ENCODE data around the gene GPR15. TPM values are rescaled to one million over a fixed set of nuclear protein-coding genes. Genes with fewer than 3 reads are reported as not detected.

Gene GPR15
- total and polyA plus RNA-seq, 2 experiments from 2014 or later, result not detected

- no peak overlapping the region for H3K4me2 ChIP-seq (ENCODE audit: unreplicated experiment)
- 56 to 60% methylated on average over 2 of the region's 2 CpGs for WGBS, 2 experiments (ENCODE audit: low coverage in 1 of 2, low lambda C conversion rate in 2 of 2, missing lambda C conversion rate in 2 of 2)
- in situ Hi-C loops (cut with MboI), result no loop called here
These were observed 22.8 kb downstream of the GPR15 start for GRCh38 chr3:98554580-98554979.

DNA sequence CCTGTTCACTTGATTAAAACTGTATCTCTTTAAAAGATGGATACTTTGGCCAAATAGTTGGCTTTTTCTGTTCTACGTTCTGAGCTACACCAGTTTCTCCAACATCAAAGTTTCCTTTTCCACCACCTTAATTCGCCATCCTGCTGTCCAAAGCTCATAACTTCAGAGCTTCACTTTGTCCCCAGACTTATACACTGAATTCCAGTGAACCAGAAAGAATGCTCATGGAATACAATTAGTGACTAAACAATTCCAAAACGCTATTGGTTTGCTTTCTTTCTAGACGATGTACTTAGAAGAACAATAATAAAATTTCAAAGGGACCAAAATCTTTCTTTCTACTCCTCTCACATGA, 23.2 kb downstream of the GPR15 start:
- H3K27me3 ChIP-seq (replicated peaks; ENCODE audit: insufficient read depth), result peaks cover 33% of the 10 kb centered on the region
- H3K9me3 ChIP-seq (ENCODE audit: low read depth), result no peaks in the 10 kb centered on the region
- H3K4me2 ChIP-seq (ENCODE audit: unreplicated experiment), result no peak overlapping the region
- no peaks in the 10 kb centered on the region for H3K9me2 ChIP-seq (ENCODE audit: insufficient read depth)
- DNase-seq, result no peak
- H3K4me1 ChIP-seq (ENCODE audit: insufficient read depth), result no peaks in the 10 kb centered on the region
- H2AFZ ChIP-seq, result no peak overlapping the region
- no peak overlapping the region for H3K27ac ChIP-seq
- H3K9ac ChIP-seq, result no peak overlapping the region
- H3K4me3 ChIP-seq, result no peak overlapping the region
- H3F3A ChIP-seq (ENCODE audit: insufficient read depth), result no peaks in the 10 kb centered on the region
- no peaks in the 10 kb centered on the region for H3K36me3 ChIP-seq (ENCODE audit: low read depth)
- H3K79me2 ChIP-seq (ENCODE audit: insufficient read depth), result no peaks in the 10 kb centered on the region
- in situ Hi-C loops (cut with MboI), result no loop called here
- 46 to 47% methylated on average over 4 of the region's 4 CpGs for WGBS, 2 experiments (ENCODE audit: low coverage in 1 of 2, low lambda C conversion rate in 2 of 2, missing lambda C conversion rate in 2 of 2)
- no peaks in the 10 kb centered on the region for H4K20me1 ChIP-seq (ENCODE audit: insufficient read depth)
- TF ChIP-seq EZH2 (IDR thresholded peaks at IDR 0.05; ENCODE audit: insufficient read depth, poor library complexity, severe bottlenecking) (no peak), EZH2phosphoT487 (IDR thresholded peaks at IDR 0.05; ENCODE audit: insufficient read depth, low read depth) (no peak)

More at GRCh38 chr3:98554580-98554979, 22.8 kb downstream of the GPR15 start:
- DNase-seq, result no peak
- Histone ChIP-seq H4K20me1 (ENCODE audit: insufficient read depth) (no peaks in the 10 kb centered on the region), H2AFZ (no peak overlapping the region), H3F3A (ENCODE audit: insufficient read depth) (no peaks in the 10 kb centered on the region), H3K79me2 (ENCODE audit: insufficient read depth) (no peaks in the 10 kb centered on the region), H3K4me3 (no peak overlapping the region), H3K27me3 (replicated peaks; ENCODE audit: insufficient read depth) (peaks cover 37% of the 10 kb centered on the region), H3K4me1 (ENCODE audit: insufficient read depth) (no peaks in the 10 kb centered on the region), H3K27ac (no peak overlapping the region), H3K9ac (no peak overlapping the region), H3K9me3 (ENCODE audit: low read depth) (no peaks in the 10 kb centered on the region), H3K9me2 (ENCODE audit: insufficient read depth) (no peaks in the 10 kb centered on the region), H3K36me3 (ENCODE audit: low read depth) (no peaks in the 10 kb centered on the region)
- TF ChIP-seq EZH2phosphoT487 (IDR thresholded peaks at IDR 0.05; ENCODE audit: insufficient read depth, low read depth) (no peak), EZH2 (IDR thresholded peaks at IDR 0.05; ENCODE audit: insufficient read depth, poor library complexity, severe bottlenecking) (no peak)

- H3K27ac ChIP-seq, result no peak overlapping the region
- no peaks in the 10 kb centered on the region for H3K9me3 ChIP-seq (ENCODE audit: low read depth)
- no peaks in the 10 kb centered on the region for H3F3A ChIP-seq (ENCODE audit: insufficient read depth)
- peaks cover 28% of the 10 kb centered on the region for H3K27me3 ChIP-seq (replicated peaks; ENCODE audit: insufficient read depth)
- no peaks in the 10 kb centered on the region for H3K79me2 ChIP-seq (ENCODE audit: insufficient read depth)
- H3K9me2 ChIP-seq (ENCODE audit: insufficient read depth), result no peaks in the 10 kb centered on the region
- no peak overlapping the region for H2AFZ ChIP-seq
- no peaks in the 10 kb centered on the region for H3K4me1 ChIP-seq (ENCODE audit: insufficient read depth)
- 61 to 62% methylated on average over 7 of the region's 7 CpGs for WGBS, 2 experiments (ENCODE audit: low coverage in 1 of 2, low lambda C conversion rate in 2 of 2, missing lambda C conversion rate in 2 of 2)
- in situ Hi-C loops (cut with MboI), result no loop called here
- no peak overlapping the region for H3K4me3 ChIP-seq
- H4K20me1 ChIP-seq (ENCODE audit: insufficient read depth), result no peaks in the 10 kb centered on the region
- peak; percentile 7 for DNase-seq
- no peak overlapping the region for H3K9ac ChIP-seq
- no peaks in the 10 kb centered on the region for H3K36me3 ChIP-seq (ENCODE audit: low read depth)
- TF ChIP-seq EZH2phosphoT487 (IDR thresholded peaks at IDR 0.05; ENCODE audit: insufficient read depth, low read depth) (no peak), EZH2 (IDR thresholded peaks at IDR 0.05; ENCODE audit: insufficient read depth, poor library complexity, severe bottlenecking) (no peak)
- H3K4me2 ChIP-seq (ENCODE audit: unreplicated experiment), result no peak overlapping the region
These were observed 24.7 kb downstream of the GPR15 start for GRCh38 chr3:98556164-98557130.

GRCh38 chr3:98557324-98558010, 25.7 kb downstream of the GPR15 start:
- Histone ChIP-seq H3K4me1 (ENCODE audit: insufficient read depth) (peaks cover 5% of the 10 kb centered on the region), H3K79me2 (ENCODE audit: insufficient read depth) (no peaks in the 10 kb centered on the region), H3K9ac (no peak overlapping the region), H3K27me3 (replicated peaks; ENCODE audit: insufficient read depth) (peaks cover 28% of the 10 kb centered on the region), H3K27ac (no peak overlapping the region), H4K20me1 (ENCODE audit: insufficient read depth) (no peaks in the 10 kb centered on the region), H3K4me3 (no peak overlapping the region), H3F3A (ENCODE audit: insufficient read depth) (no peaks in the 10 kb centered on the region), H3K9me3 (ENCODE audit: low read depth) (no peaks in the 10 kb centered on the region), H3K4me2 (ENCODE audit: unreplicated experiment) (no peak overlapping the region), H3K9me2 (ENCODE audit: insufficient read depth) (no peaks in the 10 kb centered on the region), H2AFZ (no peak overlapping the region), H3K36me3 (ENCODE audit: low read depth) (no peaks in the 10 kb centered on the region)
- in situ Hi-C loops (cut with MboI), result no loop called here
- TF ChIP-seq EZH2phosphoT487 (IDR thresholded peaks at IDR 0.05; ENCODE audit: insufficient read depth, low read depth), result no peak
- no peak for TF ChIP-seq EZH2 (IDR thresholded peaks at IDR 0.05; ENCODE audit: insufficient read depth, poor library complexity, severe bottlenecking)
- peak; percentile 9 for DNase-seq
- WGBS, 2 experiments (ENCODE audit: low coverage in 1 of 2, low lambda C conversion rate in 2 of 2, missing lambda C conversion rate in 2 of 2), result 50 to 52% methylated on average over 4 of the region's 4 CpGs
